NCI-H1092 (cell line): ENCODE data around the gene WFDC1.

Experiments
- DNase-seq: peaks from one replicate; lab custom pipeline; 2025; lab: John Stamatoyannopoulos, UW

Gene WFDC1

DNA sequence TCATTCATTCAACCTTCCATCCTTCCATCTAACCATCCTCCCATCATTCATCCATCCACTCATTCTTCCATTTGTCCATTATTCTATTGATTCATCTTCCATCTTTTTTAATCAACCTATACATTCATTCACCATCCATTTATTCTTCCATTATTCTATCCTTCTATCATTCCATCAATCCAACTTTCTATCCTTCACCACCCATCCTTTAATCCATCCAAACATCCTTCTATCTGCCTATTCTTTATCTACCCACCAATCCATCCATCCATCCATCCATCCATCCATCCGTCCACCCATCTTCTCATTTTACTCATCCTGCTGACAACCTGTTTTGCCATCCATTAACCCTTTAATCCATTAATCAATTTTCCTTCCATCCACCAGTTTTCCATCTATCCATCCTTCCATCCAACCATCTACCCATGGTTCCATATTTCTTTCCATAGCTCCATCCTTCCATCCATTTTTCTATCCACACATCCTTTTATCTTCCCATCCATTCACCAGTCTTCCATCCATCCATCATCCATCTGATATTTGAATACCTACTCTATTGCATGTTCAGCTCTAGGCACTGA, 21.8 kb upstream of the WFDC1 start:
- DNase-seq, result no peak

DNA sequence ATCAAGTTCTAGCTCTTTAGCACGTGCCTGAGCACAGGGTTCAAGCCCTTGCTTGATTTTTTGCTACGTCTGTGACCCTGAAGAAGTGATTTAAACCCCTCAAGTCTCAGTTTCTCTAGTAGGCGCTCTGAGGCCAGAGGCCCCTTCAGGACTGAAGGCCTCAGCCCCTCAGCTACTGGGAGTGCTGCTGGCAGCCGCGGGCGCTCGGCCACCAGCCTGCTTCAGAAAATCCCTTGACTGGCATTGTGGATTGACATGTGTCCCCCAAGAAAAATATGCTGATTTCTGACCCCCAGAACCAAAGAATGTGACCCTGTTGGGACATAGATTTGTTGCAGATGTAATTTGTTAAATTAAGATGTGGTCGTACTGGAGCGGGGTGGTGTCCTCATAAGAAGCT, 20.2 kb upstream of the WFDC1 start:
- no peak for DNase-seq

DNA sequence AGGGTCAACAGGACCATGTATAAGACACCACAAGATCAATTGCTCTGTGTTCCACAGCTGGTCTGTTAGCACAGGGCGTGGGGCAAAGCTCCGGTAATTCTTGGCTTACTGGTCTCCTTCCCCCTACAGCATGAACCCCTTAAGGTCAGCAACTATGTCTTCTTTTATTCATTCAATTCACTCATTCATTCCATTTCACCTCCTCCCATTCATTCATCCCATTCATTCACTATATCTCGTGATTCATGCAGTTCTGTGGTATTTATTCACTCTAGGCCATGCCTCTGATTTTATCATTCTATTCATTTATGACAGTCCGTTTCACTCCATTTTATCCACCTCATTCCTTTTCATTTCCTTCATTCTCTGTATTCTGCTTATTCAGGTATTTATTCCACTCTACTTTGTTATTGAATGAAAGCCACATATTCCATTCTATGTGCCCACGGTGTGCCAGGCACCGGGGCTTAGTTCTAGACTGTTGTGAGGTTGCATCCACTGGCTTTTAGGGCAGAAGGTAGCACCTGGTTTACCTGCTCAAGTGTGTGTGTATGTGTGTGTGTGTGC, 19.0 kb upstream of the WFDC1 start:
- no peak for DNase-seq

DNA sequence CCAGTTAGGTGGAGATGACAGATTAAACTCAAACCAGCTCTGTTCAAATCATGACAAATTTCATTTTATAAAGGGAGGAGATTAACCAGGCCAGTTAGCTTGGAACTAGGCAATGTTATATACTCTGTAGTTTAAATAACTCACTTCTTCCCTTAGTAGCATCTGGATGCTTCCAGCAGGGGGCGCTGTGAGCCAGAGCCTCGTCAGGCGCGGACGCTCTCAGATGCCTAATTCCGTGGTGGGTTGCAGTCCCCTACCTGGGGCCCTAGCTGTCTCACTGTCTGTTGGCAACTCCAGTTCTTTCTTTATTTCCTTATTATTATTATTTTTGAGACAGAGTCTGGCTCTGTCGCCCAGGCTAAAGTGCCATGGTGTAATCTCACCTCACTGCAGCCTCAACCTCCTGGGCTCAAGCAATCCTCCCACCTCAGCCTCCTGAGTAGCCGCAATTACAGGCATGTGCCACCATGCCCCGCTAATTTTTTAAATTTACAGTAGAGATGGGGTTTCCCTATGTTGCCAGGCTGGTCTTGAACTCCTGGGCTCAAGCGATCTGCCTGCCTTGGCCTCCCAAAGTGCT, 17.3 kb upstream of the WFDC1 start:
- DNase-seq, result peak; percentile 56

DNA sequence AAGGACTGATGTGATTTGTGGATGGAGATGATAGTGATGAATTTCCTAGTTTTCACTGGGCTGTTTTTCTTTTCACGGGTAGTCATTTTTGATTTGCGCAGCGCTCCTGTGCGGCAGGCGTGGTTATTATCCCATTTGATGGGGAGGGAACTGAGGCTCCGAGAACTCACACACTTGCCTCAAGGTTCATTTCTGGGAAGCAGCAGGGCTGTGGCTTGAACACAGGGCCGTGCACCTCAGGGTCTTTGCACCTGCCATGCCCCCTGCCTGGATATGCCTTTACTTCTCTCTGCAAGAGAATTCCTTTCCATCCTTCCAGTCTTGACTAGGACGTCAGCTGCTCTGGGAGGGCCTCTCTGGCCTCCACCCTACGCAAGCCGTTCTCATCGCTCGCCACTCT, 16.3 kb upstream of the WFDC1 start:
- DNase-seq, result no peak

DNA sequence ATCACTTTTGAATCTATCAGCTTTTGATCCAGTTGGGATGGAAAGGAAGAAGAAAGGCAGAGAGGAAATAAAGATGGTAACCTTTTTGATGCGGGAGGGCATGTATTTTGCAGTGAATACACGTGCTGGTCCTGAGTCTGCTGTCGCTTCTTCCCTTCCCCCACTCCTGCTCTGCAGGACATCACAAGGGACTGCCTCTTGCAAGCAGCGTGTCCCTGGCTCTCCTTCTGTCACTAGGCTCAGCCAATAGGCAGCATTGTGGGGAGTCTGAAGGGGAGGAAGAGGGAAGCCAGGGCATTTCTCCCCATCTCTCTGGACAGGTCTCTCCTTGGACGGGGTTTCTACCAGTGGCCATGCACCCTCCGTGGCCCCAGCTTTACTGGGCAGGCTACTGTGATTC, 15.7 kb upstream of the WFDC1 start:
- no peak for DNase-seq

DNA sequence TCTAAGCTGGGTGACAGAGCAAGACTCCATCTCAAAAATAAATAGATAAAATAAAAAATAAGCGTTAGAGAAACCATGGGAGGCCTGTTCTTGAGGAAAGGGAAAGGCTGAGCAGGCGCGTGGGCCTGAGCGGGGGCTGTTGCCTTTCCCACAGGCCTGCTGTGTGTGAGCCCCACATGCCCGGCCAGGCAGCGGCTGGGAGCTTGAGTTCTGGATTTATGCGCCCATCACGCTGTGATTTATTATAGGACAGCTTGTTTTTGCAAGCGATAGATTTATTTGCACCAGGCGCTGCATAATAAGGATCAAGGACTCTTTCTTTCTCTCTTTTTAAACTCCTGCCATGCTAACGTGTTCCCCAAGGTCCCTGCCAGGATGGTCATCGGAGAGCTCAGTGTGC, 14.8 kb upstream of the WFDC1 start:
- no peak for DNase-seq

DNA sequence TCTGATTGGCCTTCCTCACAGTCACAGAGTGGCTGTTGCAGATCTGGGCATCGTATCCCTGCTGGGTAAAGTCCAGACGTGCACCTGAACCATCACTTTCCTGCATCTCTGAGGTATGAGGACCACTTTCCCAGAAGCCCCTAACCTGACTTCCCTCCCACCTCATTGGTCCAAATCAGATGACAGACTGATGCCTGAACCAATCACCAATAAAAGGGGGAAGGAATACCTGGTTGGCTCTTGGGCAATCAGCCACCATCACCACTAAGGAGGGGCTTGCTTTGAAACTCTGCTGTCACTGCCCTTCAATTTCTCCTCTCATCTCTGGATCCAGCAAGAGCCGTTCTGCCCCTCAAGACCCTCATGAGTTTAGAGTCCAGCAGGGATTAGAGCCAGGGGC, 13.6 kb upstream of the WFDC1 start:
- no peak for DNase-seq

DNA sequence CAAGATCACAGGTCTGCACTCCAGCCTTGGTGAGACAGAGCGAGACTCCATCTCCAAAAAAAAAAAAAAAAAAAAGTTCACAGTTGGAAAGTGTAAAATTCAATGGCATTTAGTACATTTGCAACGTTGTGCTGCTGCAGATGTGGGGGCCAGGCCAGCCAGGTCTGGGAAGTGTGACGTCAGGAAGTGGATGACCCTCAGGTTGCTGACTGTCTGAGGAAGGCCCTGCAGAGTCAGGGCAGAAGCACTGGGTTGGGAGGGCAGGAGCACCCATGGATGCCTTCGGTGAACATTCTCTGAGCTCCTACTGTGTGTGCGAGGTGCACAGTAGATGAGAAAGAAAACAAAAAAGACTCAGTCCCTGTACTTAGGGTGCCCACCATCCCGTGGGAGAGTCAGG, 12.1 kb upstream of the WFDC1 start:
- DNase-seq, result no peak

DNA sequence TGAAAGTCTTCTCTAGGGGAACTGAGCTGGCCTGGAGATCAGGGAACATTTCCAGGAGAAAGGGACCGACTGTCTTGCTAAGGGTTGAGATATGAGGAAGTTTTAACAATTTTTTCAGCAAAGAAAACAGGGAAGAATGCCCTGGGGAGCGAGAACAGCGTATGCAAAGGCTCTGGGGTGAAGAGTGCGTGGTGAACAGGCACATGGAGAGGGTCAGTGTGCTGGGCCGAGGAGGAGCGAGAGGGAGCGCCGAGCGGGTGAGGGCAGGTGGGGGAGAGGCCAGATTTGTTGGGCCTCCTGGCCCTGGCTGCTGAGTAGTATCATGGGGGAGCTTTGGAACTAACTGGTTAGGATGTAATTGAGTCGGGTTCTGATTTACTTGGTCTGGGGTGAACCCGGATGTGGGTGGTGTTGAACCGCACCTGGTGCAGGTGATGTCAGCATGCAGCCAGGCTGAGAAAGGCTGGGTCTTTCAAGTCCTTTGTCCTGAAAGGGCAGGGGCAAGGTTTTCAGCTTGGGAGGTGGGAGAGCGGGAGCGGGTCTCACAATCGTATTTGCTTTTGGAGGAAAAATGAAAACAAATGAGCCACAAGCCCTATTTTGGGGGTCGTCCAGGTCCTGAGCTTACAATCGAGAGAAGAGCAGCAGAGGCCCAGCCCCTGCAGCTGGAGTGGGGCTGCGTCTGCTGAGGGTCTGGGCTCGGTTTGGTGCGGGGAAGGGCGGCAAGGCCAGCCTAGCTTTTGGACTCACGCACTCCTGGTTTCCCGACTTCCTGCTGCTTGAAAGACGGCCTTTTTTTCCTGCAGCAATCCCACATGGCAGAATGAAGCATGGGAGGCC, 11.1 kb upstream of the WFDC1 start:
- no peak for DNase-seq

DNA sequence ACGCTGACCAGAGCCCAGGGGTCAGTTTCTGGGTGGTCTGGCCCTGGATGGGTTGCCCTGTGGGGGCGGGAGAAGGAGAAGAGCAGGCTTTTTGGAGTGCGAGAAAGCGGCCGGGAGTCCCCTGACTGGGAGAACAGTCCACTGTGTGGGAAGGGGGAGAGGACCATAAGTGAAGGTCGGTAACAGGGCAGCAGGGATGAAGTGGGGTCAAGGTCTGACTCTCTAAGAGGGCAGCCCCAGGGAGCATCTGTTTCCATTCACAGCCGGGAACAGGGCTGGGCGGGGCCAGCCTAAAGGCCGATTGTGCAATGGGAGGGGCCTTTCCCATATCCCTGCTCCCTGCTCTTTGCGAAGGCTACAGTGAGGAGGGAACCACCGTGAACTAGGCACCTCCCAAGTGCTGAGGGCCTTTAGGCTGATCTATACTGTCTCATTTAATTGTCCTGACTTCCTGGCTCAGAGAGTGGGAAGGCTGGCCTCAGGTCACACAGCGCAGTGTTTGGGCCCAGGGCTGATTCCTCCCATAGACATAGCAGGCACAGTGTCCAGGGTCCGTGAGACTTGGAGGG, 10.4 kb upstream of the WFDC1 start:
- no peak for DNase-seq

DNA sequence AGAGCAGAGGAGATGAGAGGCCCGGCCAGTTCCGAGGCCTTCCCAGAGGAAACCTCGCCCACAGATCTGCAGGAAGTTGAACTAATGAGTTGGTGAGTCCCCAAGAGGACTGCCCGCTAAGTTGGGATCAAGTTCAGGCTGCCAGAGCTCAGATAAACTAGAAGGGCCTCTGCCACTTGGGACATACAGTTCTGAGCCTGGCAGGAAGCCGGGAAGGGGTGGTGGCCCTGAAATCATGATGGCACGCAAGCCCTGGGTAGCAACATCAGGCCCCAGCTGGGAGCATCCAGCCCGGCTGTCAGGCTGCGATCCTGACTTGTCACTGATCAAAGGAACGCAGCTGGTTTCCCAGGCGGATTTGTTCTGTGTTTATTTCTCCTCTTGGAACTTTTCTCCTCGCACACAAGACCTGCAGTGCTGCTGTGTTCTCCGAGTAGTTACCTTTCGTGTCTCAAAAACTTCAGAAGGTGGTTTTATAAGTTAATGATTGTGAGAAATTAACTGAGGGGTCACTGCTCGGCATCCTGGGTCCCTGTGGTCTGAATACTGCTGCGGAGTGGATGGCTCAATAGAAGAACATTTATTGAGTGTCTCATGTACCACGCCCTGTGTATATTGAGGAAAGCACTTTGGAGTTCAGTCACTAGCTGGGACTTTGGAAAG, 8.0 kb upstream of the WFDC1 start:
- DNase-seq, result no peak

DNA sequence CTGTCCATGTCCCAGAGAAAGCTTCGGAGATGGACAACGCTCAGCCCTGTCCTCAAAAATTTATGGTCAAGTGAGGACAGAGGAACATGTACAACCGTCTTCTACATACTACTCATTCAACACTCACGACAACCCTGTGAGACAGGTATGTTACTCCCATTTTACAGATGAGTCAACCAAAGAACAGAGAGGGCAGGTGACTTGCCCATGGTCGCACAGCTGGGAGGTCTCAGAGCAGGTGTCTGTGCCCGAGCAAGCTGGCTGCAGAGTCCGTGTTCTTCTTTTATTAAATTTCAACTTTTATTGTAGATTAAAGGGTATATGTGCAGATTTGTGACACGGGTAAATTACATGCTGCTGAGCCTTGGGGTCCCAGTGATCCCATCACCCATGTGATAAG, 5.8 kb upstream of the WFDC1 start:
- no peak for DNase-seq

DNA sequence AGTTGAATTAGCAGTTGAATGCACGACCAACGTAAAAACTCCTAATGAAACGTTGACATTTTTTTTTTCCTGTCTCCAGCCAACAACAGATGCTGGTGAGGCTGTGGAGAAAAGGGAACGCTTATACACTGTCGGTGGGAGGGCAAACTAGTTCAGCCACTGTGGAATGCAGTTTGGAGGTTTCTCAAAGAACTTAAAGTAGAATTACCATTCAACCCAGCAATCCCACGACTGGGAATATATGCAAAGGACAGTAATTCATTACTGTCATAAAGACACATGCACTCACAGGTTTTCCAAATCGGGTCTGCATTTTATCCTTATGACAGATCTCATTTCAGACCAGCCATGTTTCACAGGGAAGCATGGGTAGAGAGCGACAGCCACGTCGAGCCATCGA, 3.5 kb upstream of the WFDC1 start:
- no peak for DNase-seq

DNA sequence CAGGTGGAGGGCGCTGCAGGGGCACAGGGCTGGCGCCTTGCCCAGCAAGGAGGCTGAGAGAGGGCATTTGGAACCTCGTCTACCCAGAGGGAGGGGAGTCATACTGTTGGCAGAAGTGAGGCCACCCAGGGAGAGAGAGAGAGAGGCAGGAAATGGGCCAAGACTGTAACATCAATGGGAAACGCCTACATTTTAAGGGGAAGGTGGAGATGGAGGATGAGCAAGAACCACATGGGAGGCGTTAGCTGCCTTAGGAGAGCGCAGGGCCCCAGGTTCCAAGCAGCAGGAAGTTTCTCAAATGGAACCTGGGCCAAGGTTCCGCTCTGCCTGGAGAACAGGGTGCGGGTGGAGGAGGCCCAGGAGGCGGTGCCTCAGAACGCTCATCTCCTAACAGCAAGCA, 2.7 kb upstream of the WFDC1 start:
- peak; percentile 63 for DNase-seq

DNA sequence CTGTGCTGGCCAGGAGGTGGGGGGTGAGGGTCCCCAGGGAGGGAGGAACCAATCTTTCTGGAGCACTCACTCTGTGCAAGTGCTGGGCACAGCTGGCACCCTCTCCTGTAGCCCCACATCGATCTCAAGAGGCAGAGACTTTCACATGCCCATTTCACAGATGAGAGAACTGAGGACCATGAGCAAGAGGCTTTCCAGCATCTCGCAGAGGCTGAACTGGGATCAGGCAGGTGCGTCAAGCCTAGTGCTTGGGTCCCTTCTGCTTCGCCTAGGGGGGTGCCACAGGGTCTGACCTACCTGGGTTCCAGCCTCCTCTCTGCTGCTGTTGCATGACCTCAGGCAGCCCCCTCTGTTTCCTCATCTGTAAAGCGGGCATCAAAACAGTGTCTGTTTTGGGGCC, 1.3 kb upstream of the WFDC1 start:
- DNase-seq, result no peak

DNA sequence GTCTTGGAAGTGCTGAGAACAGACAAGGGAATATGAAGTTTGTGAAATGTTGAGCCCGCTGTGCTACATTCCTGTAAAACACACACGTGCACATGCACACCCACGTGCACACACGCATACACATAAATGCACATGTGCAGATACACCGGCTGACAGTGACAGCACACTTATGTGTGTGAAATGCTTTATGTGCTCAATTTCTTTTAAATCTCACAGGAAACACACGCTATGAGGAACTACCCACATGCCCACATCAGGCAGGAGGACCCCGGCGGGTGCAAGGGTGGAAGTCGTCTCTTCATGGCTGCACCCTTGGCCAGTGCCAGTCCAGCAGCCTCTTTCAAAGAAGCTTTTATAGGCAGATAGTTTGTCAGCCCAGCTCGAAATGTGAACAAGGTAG, 561 bp upstream of the WFDC1 start:
- no peak for DNase-seq

DNA sequence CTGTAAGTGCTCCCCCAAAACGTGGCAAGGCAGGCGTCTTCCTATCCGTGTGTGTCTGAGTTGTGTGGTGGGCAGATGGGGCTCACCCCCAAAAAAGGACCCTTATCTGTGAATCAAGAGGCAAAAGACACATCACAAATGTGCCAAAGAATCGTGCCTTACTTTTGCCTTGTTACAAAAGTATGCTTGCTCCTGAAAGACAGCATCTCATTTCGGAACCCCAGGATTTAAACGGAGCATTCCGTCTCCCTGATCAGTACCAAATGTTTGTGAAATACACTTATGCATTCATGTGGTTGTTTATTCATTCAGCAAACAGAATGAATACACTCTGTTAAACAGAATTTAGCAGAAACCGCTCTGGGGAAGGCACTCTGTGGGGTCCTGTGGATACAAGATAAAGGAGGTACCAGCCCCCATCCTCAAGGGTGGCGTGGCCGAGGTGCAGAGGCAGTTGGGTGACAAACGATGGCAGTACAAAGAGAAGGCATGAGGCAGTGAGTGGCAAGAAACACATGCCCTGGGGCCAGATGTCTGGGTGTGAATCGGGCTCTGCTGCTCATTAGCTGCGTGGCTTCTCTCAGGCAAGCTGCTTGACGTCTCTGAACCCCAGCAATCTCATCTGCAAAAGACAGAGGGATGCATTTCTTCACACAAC, 654 bp downstream of the WFDC1 start:
- no peak for DNase-seq

DNA sequence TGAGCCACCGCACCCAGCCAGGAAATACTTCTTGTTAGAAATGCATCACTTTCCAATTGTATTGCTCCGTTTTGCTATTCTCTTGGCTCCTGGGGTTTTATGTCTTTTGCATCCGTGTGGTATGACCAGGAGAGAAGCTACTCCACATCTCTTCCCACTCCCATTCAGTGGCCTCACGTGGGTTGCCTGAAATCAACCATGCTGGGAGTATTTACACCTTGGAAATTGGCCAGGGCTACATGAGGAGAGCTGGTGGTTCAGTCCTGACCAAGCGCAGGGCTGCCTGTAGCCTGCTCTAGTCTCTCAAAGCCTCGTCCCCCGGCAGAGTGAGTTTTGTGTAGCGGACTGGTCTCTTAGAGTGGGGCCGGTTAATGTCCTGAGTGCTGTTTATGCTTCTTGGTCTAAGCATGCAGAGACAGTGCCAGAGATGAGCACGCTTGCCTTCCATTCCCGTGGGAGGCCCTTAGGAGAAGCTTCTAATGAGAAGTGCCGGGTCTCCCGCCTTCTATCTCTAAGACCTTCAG, 3.8 kb downstream of the WFDC1 start:
- no peak for DNase-seq

DNA sequence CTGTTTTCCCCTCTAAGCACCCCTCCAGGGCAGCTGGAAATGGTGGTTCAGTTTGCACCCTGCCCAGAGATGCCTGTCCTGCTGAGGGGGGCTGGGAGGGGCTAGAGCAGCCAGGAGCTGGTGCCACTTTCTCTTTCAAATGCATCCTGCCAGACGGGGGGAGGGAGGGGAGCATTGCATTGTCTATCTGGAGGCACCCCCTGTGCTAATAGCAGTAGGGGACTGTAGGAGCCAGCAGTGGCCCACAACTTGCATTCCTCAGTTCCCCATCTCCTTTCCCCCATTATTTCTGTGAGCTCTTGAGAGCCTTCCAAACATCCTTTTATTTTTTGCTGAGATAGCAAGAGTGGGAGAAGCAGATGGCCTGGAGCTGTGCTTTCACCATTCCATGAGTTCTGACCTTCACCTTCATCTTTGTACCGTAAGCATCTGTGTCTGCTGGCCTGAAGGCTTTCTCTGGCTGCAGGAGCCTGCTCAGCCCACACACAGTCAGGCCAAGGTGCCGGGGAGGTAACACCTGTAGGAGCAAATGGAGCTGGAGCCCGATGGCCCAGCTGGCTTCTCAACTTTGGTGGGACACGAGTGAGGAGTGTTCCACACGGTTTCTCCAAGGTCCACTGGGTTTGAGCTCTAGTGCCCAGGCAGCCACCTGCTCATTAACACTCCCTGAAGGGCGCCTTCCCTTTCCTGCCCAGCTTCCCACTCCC, 5.2 kb downstream of the WFDC1 start:
- no peak for DNase-seq
